SK-N-SH (cell line): ENCODE data around the gene AKT3. TPM values are rescaled to one million over a fixed set of nuclear protein-coding genes. Genes with fewer than 3 reads are reported as not detected.

Experiments used
- CTCF ChIA-PET: fragments of 300-600, 350-600 bp; formaldehyde crosslinking; extraction: SDS; loops from one replicate; lab custom pipeline; 2021; lab: Yijun Ruan, JAX
- POLR2A ChIA-PET: fragments of 350-600 bp; sonication (Branson Sonifier 250); formaldehyde crosslinking; extraction: SDS; loops from one replicate; lab custom pipeline; 2020; ENCODE audit warnings: antibody characterized with exemption, inconsistent platforms; lab: Yijun Ruan, JAX
- DNase-seq: peaks from one replicate; pipeline ENCODE4 v3.0.0; 2012
- H2AFZ ChIP-seq: fragments of 200-600 bp; sonication (generic); 2 replicates; pipeline ENCODE4 v1.8.1; 2016; ENCODE audit warnings: antibody characterized with exemption, mild to moderate bottlenecking, low read depth
- H3F3A ChIP-seq: fragments of 200-600 bp; sonication (generic); replicated peaks from 2 replicates; pipeline ENCODE3; 2016; ENCODE audit warnings: antibody characterized with exemption, mild to moderate bottlenecking; ENCODE audit not compliant: insufficient read depth
- H3K27ac ChIP-seq, 2 experiments: fragments of 200-500 bp in 1 of 2; fragments of 200-600 bp in 1 of 2; sonication (Bioruptor generic) in 1 of 2; sonication (generic), shearing (Covaris generic) in 1 of 2; 2 replicates each; pipeline versions ENCODE4 v1.5.1 to v1.6.1; 2014 to 2016; ENCODE audit warnings: low read depth in 2 of 2, inconsistent platforms in 1 of 2, low read length in 1 of 2, mild to moderate bottlenecking in 1 of 2, mixed read lengths in 1 of 2
- H3K27me3 ChIP-seq: fragments of 200-600 bp; sonication (generic), shearing (Covaris generic); 2 replicates; pipeline ENCODE4 v1.6.1; 2016; ENCODE audit warnings: mixed run types; ENCODE audit not compliant: insufficient read depth
- H3K36me3 ChIP-seq, 2 experiments: fragments of 200-500 bp in 1 of 2; fragments of 200-600 bp in 1 of 2; sonication (Bioruptor generic) in 1 of 2; sonication (generic) in 1 of 2; replicated peaks in 1 of 2; 2 replicates each; pipeline versions ENCODE3 to v1.5.1; 2014 to 2016; ENCODE audit warnings: low read length in 1 of 2, mild to moderate bottlenecking in 1 of 2; ENCODE audit not compliant: insufficient read depth in 2 of 2, control insufficient read depth in 1 of 2
- H3K4me1 ChIP-seq, 2 experiments: fragments of 200-500 bp in 1 of 2; fragments of 200-600 bp in 1 of 2; sonication (Bioruptor generic) in 1 of 2; sonication (generic), shearing (Covaris generic) in 1 of 2; 2 replicates each; pipeline versions ENCODE4 v1.5.1 to v1.6.1; 2014 to 2016; ENCODE audit warnings: low read depth in 1 of 2, low read length in 1 of 2, mixed run types in 1 of 2; ENCODE audit not compliant: insufficient read depth in 2 of 2, control insufficient read depth in 1 of 2
- H3K4me2 ChIP-seq: fragments of 200-600 bp; sonication (generic), shearing (Covaris generic); 2 replicates; pipeline ENCODE4 v1.6.1; 2017; ENCODE audit warnings: mixed run types
- H3K4me3 ChIP-seq, 2 experiments: fragments of 200-500 bp in 1 of 2; fragments of 200-600 bp in 1 of 2; sonication (Bioruptor generic) in 1 of 2; sonication (generic), shearing (Covaris generic) in 1 of 2; 2 replicates each; pipeline versions ENCODE4 v1.5.1 to v1.8.1; 2014 to 2016; ENCODE audit warnings: low read depth in 2 of 2, inconsistent platforms in 1 of 2, low read length in 1 of 2, mild to moderate bottlenecking in 1 of 2, mixed read lengths in 1 of 2, moderate library complexity in 1 of 2
- H3K79me2 ChIP-seq: fragments of 200-600 bp; sonication (generic); 2 replicates; pipeline ENCODE4 v1.8.1; 2017; ENCODE audit warnings: mild to moderate bottlenecking; ENCODE audit not compliant: insufficient read depth
- H3K9ac ChIP-seq: fragments of 200-600 bp; sonication (generic); 2 replicates; pipeline ENCODE4 v1.6.1; 2017; ENCODE audit warnings: mixed run types
- H3K9me2 ChIP-seq: fragments of 200-600 bp; sonication (generic); 2 replicates; pipeline ENCODE4 v1.6.1; 2017; ENCODE audit warnings: mixed run types
- H3K9me3 ChIP-seq: fragments of 200-600 bp; sonication (generic); 2 replicates; pipeline ENCODE4 v1.6.1; 2017; ENCODE audit warnings: mixed run types, mild to moderate bottlenecking, moderate library complexity
- H4K20me1 ChIP-seq: fragments of 200-600 bp; sonication (generic); 2 replicates; pipeline ENCODE4 v1.6.1; 2017; ENCODE audit warnings: mild to moderate bottlenecking, mixed run types; ENCODE audit not compliant: insufficient read depth
- EZH2phosphoT487 ChIP-seq: fragments of 200-600 bp; sonication (generic); IDR thresholded peaks from 2 replicates; pipeline ENCODE4 v1.6.1; 2017; ENCODE audit warnings: low read depth, mixed run types, mild to moderate bottlenecking, antibody characterized with exemption, moderate library complexity, borderline replicate concordance
- FOXJ3 ChIP-seq: sonication (generic); formaldehyde crosslinking; IDR thresholded peaks from 2 replicates; pipeline ENCODE4 v1.5.1; 2020; ENCODE audit warnings: mild to moderate bottlenecking, missing genetic modification reagents
- FOXM1 ChIP-seq: IDR thresholded peaks from 2 replicates; pipeline ENCODE4 v1.4.0; 2012; ENCODE audit warnings: low read depth, mild to moderate bottlenecking
- GABPA ChIP-seq: IDR thresholded peaks from 2 replicates; pipeline ENCODE4 v1.4.0; 2012; ENCODE audit warnings: low read depth, mild to moderate bottlenecking
- IRF3 ChIP-seq: fragments of 150-350 bp; IDR thresholded peaks from 2 replicates; pipeline ENCODE4 v1.6.1; 2016; ENCODE audit warnings: mild to moderate bottlenecking, low read depth, low read length
- JUND ChIP-seq: IDR thresholded peaks from 2 replicates; pipeline ENCODE4 v1.4.0; 2012
- MEF2A ChIP-seq: IDR thresholded peaks from 2 replicates; pipeline ENCODE4 v1.4.0; 2012; ENCODE audit warnings: low read depth, borderline replicate concordance
- NFIC ChIP-seq: IDR thresholded peaks from 2 replicates; pipeline ENCODE4 v1.4.0; 2012; ENCODE audit warnings: borderline replicate concordance
- RXRA ChIP-seq: IDR thresholded peaks from 2 replicates; pipeline ENCODE4 v1.4.0; 2012; ENCODE audit warnings: low read depth, mild to moderate bottlenecking, borderline replicate concordance
- SMC3 ChIP-seq: IDR thresholded peaks from 2 replicates; pipeline ENCODE4 v1.6.1; 2012; ENCODE audit warnings: low read depth, low read length, improper control_type of control experiment
- TAF1 ChIP-seq: IDR thresholded peaks from 2 replicates; pipeline ENCODE4 v1.6.1; 2012; ENCODE audit warnings: low read depth, mild to moderate bottlenecking, low read length, moderate library complexity, borderline replicate concordance
- TCF12 ChIP-seq: IDR thresholded peaks from 2 replicates; pipeline ENCODE4 v1.4.0; 2012
- TEAD4 ChIP-seq: IDR thresholded peaks from 2 replicates; pipeline ENCODE4 v1.4.0; 2012; ENCODE audit warnings: mild to moderate bottlenecking, borderline replicate concordance; ENCODE audit not compliant: insufficient read depth
- USF2 ChIP-seq: fragments of 150-350 bp; IDR thresholded peaks from 2 replicates; pipeline ENCODE4 v1.6.1; 2017; ENCODE audit warnings: antibody characterized with exemption, low read length, low read depth, borderline replicate concordance
- ZBTB33 ChIP-seq: IDR thresholded peaks from 2 replicates; pipeline ENCODE4 v1.4.0; 2012; ENCODE audit warnings: low read depth, borderline replicate concordance
- WGBS: methylation state at CpG from one replicate; pipeline ENCODE4 v1.1.6; 2017; ENCODE audit warnings: low lambda C conversion rate; 5-methylcytosine and 5-hydroxymethylcytosine counted together
- polyA plus RNA-seq, 3 experiments: library from polyadenylated mRNA; depleted of rRNA; stranded (reverse); fragments of >200 nt; gene quantifications; 2 replicates each; pipeline ENCODE4 v1.2.3, GENCODE V29; 2012

The AKT3 gene
- polyA plus RNA-seq, 1 of the 3 experiments (the other 2 are of a cell fraction) = 12.7 TPM

GRCh38 chr1:243514927-243515326, 335.1 kb downstream of the AKT3 start:
- Histone ChIP-seq H3K4me1 (peaks cover 4% of the 10 kb centered on the region in 2 experiments; a peak in 2 of 4 replicates), H4K20me1 (no peaks in the 10 kb centered on the region)
- POLR2A ChIA-PET = no interaction called here
- no peak for DNase-seq
- TF ChIP-seq TEAD4 = no peak
- no peak for TF ChIP-seq EZH2phosphoT487
- no peak for TF ChIP-seq RXRA
- TF ChIP-seq USF2 = no peak
- no peak for TF ChIP-seq FOXM1
- TF ChIP-seq GABPA = no peak
- TF ChIP-seq FOXJ3 (CRISPR knock-in tag) = no peak
- no peak for TF ChIP-seq ZBTB33
- TF ChIP-seq IRF3 = no peak
- TF ChIP-seq NFIC = no peak
- TF ChIP-seq SMC3 = no peak
- TF ChIP-seq TAF1 = no peak
- no peak for TF ChIP-seq JUND
- no peak for TF ChIP-seq MEF2A
- no peak for TF ChIP-seq TCF12
- TF ChIP-seq, all 33 proteins: peak for 0
- no peak overlapping the region for H3K9ac ChIP-seq
- 94% methylated on average over 1 of the region's 1 CpG for WGBS
- no peaks in the 10 kb centered on the region for H3K27me3 ChIP-seq
- H3F3A ChIP-seq = no peaks in the 10 kb centered on the region
- CTCF ChIA-PET = no interaction called here
- no peaks in the 10 kb centered on the region for H3K79me2 ChIP-seq
- no peak overlapping the region for H3K4me2 ChIP-seq
- no peak overlapping the region for H3K4me3 ChIP-seq
- H3K27ac ChIP-seq = no peak overlapping the region
- H3K9me3 ChIP-seq = peaks cover 8% of the 10 kb centered on the region
- H3K36me3 ChIP-seq = peaks cover 30 to 44% of the 10 kb centered on the region in 2 experiments
- no peak overlapping the region for H2AFZ ChIP-seq
- no peaks in the 10 kb centered on the region for H3K9me2 ChIP-seq
